Midbrain (tissue), 1 donor: ENCODE measurements around the gene MARVELD3.
"Not testable (repeated sequence)": the region's sequence is repeated elsewhere in the genome, so short reads cannot be mapped to it uniquely, and the experiment has no call there.

ENCODE experiments used
- DNase-seq: peaks from one replicate; lab custom pipeline; 2025; lab: John Stamatoyannopoulos, UW

The MARVELD3 gene

DNA sequence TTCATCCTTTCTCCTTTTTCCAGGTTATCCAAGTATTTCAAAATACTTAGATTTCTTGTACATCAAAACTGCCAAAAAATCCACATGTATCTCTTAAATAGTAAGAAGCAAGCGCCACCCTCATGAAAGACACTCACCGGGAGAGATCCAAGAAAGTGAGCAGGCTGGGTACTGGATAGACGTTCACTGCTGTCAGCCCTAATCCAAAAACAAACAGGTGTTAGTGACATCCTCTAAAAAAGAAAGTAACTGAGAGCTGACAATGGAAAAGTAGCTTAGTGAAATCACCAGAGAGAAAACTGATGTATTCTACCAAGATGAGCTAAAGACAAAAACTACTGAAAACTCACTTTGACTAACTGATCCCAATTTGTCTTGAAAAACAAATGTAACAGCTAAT lies 46.1 kb downstream of the MARVELD3 start:
- DNase-seq: no peak

DNA sequence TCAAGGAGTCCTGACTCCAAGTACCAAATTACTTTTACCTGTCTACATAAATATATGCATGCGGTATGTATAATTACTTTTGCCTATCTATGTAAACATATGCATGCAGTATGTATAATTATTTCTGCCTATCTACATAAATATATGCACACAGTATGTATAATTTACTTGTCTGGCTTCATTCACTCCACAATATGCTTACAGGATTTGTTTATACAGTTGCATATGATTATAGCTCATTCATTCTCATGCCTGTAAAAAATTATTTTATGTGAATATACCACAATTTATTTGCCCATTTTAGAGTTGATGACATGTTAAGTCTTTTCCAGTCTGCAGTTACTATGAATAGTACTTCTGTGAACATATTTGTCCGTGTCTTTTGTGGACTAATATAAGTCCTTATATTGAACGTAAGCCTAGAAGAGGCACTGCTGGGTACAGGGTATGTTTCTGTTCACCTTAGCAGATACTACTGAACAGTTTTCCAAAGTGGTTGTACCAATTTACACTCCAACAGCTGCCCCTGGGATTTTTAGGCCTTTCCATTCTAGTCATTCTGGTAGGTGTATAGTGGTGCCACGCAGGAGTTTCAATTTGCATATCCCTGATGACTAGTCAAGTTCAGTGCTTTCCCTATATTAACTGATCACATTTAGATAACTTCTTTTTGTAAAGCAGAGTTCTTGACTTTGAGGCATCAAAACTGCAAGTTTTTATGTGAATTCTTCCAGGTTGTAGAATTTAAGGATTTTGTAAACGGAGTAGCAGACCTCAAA lies 47.0 kb downstream of the MARVELD3 start:
- DNase-seq: no peak

DNA sequence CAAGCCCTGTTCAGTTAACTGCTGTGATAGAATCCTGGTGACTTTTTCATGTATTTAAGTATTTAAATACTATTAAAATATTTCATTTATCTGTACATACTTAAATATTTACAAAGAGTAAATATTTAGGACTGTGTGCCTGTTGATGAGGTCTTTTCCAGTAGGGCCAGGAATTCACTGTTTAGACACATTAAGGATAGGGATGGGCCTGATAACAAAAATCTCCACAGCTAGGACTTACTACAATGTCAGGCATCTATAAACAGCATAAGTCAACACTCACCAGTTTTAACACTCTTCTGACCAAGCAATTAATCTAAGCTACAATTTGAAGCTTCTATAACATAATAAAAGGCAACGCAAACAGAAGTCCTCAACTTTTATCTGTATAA lies 47.6 kb downstream of the MARVELD3 start:
- no peak for DNase-seq

DNA sequence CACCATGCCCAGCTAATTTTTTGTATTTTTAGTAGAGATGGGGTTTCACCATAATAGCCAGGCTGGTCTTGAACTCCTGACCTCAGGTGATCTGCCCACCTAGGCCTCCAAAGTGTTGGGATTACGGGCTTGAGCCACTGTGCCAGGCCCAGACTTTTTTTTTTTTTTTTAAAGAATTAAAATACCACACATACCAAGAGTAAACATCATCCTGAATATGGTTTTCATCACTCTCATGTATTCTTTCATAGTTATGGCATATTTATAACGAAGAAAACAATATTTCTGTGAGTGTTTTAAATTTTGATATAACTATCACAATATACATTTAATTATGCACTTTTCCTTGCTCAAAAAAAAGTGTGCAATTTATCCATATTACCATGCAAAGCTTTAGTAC lies 48.2 kb downstream of the MARVELD3 start:
- DNase-seq: no peak

DNA sequence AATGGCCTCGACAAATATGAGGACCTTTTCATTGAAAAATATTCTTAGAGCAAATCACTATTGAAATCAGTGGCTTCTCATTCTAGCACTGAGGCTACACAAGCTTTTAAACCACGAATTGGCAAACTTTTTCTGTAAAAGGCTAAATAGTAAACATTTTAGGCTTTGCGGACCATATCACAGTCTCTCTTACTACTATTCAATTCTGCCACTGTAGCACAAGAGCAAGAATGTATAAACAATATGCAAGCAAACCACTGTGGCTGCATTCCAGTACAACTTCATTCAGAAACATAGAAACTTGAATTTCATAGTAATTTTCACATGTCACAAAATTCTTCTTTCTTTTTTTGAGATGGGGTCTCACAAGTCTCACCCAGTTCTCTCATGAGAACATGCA lies 49.4 kb downstream of the MARVELD3 start:
- no peak for DNase-seq

DNA sequence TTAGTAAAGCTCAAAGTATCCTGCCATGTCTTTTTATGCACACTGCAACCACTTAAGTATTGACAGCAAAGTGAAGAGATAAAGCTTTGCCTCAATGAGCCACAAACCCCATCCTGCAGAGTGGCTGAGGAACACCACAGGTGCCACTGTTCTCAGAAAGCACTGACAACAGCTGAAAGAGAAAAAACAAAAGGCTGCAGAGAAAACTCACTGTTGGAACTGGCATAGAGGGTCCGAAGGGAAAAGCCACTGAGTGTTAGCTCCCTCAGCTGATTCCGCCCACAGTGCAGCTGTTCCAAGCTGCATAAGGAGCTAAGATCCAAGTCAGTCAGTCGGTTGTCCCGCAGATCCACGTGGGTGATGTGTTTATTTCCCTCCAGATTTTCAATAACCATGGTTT lies 50.3 kb downstream of the MARVELD3 start:
- no peak for DNase-seq

DNA sequence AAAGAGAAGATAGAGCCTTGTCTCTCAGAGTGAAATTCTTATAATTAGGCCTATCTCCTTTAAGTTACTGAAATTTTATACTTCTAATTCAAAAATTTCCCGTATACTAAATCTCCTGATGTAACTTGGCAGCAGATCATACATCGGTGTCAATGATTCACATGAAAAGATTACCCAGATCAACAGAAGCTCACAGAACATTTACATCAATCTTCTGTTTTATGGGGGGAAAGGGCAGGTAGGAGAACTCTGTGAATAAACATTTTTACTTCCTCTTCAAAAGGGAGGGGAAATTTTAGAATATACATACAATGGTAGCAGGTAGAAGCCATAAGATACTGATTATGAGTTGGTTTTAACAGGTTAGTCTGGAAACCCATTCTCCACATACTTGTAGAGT lies 55.4 kb downstream of the MARVELD3 start:
- no peak for DNase-seq

DNA sequence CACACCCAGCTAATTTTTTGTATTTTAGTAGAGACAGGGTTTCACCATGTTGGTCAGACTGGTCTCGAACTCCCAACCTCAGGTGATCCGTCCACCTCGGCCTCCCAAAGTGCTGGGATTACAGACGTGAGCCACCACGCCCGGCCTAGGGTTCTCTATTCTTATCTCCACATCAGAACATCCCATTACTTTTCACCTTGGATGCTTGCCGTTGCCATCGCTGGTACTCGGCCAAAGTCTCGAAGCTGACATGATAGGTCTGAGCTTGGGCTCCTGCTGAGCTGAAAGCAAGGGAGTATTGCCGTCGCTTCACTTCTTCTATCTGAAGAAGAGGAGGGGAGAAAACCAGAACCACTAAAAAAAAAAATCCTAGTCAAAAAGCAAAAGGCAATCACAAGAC lies 58.3 kb downstream of the MARVELD3 start:
- DNase-seq: not testable (repeated sequence)
